ENCODE data around the gene PTGR3.

PTGR3 gene

GRCh38 chr18:75163736-75164135 lies 45.2 kb downstream of the PTGR3 start:
- no peak overlapping the region for H3K27ac ChIP-seq (ENCODE audit: insufficient read depth, low read length, poor library complexity, severe bottlenecking)
- H3K4me1 ChIP-seq (ENCODE audit: control insufficient read depth, insufficient read depth, low read length, poor library complexity, severe bottlenecking) = no peaks in the 10 kb centered on the region
- no peaks in the 10 kb centered on the region for H3K27me3 ChIP-seq (replicated peaks; ENCODE audit: control insufficient read depth, insufficient read depth, low read length, poor library complexity, severe bottlenecking)
- H3K4me3 ChIP-seq (ENCODE audit: insufficient read depth, low read depth, low read length, poor library complexity, severe bottlenecking) = no peak overlapping the region
- H3K36me3 ChIP-seq (ENCODE audit: control insufficient read depth, insufficient read depth, low read length) = no peaks in the 10 kb centered on the region
- DNase-seq = no peak
- no peaks in the 10 kb centered on the region for H3K9me3 ChIP-seq (ENCODE audit: control insufficient read depth, low read length)

GRCh38 chr18:75162978-75163377 lies 46.0 kb downstream of the PTGR3 start:
- Histone ChIP-seq H3K4me1 (ENCODE audit: control insufficient read depth, insufficient read depth, low read length, poor library complexity, severe bottlenecking) (no peaks in the 10 kb centered on the region), H3K27me3 (replicated peaks; ENCODE audit: control insufficient read depth, insufficient read depth, low read length, poor library complexity, severe bottlenecking) (no peaks in the 10 kb centered on the region), H3K27ac (ENCODE audit: insufficient read depth, low read length, poor library complexity, severe bottlenecking) (no peak overlapping the region), H3K36me3 (ENCODE audit: control insufficient read depth, insufficient read depth, low read length) (no peaks in the 10 kb centered on the region), H3K4me3 (ENCODE audit: insufficient read depth, low read depth, low read length, poor library complexity, severe bottlenecking) (no peak overlapping the region), H3K9me3 (ENCODE audit: control insufficient read depth, low read length) (no peaks in the 10 kb centered on the region)
- no peak for DNase-seq

- Histone ChIP-seq H3K27ac (ENCODE audit: insufficient read depth, low read length, poor library complexity, severe bottlenecking) (no peak overlapping the region), H3K36me3 (ENCODE audit: control insufficient read depth, insufficient read depth, low read length) (no peaks in the 10 kb centered on the region), H3K4me3 (ENCODE audit: insufficient read depth, low read depth, low read length, poor library complexity, severe bottlenecking) (no peak overlapping the region), H3K4me1 (ENCODE audit: control insufficient read depth, insufficient read depth, low read length, poor library complexity, severe bottlenecking) (no peaks in the 10 kb centered on the region), H3K9me3 (ENCODE audit: control insufficient read depth, low read length) (no peaks in the 10 kb centered on the region), H3K27me3 (replicated peaks; ENCODE audit: control insufficient read depth, insufficient read depth, low read length, poor library complexity, severe bottlenecking) (no peaks in the 10 kb centered on the region)
- DNase-seq = no peak
Observed at GRCh38 chr18:75162467-75162866, 46.5 kb downstream of the PTGR3 start.

DNA sequence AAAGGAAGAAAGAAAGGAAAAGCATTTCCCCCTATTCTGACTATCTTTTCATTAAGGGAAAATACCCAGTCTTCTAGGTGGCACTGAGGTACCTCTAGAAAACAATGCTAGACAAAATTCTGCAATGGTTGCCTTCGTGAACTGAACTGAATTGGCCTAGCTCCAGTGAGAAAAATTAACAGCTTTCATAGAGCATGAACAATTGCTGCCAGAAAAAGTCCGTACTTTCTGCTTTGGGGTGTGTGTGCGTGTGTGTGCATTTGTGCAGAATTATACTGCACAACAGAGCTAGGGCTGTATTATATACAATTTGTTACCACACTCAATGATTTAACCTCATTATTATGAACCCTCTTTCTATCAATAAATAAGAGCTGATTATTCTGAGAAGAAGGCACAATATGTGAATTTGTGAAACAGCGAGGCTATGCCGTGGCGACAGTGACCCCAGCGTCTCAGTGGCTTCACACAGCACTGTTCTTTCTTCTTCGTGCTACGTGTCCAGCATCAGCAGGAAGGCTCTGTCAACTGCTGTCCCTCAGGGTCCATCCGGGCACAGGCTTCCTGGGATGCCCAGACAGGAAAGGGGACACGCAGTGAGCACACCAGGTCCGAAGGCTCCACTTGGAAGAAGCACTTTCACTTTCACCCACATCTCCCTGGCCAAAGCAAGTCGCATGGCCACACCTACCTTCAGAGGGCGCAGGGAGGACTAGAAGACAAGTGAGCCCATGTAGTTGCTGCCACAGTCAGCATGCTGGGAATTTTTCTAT lies 47.5 kb downstream of the PTGR3 start:
- Histone ChIP-seq H3K27ac (ENCODE audit: insufficient read depth, low read length, poor library complexity, severe bottlenecking) (no peak overlapping the region), H3K27me3 (replicated peaks; ENCODE audit: control insufficient read depth, insufficient read depth, low read length, poor library complexity, severe bottlenecking) (no peaks in the 10 kb centered on the region), H3K4me1 (ENCODE audit: control insufficient read depth, insufficient read depth, low read length, poor library complexity, severe bottlenecking) (no peaks in the 10 kb centered on the region), H3K36me3 (ENCODE audit: control insufficient read depth, insufficient read depth, low read length) (no peaks in the 10 kb centered on the region), H3K4me3 (ENCODE audit: insufficient read depth, low read depth, low read length, poor library complexity, severe bottlenecking) (peak overlapping the region; percentile 67), H3K9me3 (ENCODE audit: control insufficient read depth, low read length) (no peaks in the 10 kb centered on the region)
- no peak for DNase-seq

GRCh38 chr18:75160364-75160763 lies 48.6 kb downstream of the PTGR3 start:
- DNase-seq = no peak
- Histone ChIP-seq H3K27ac (ENCODE audit: insufficient read depth, low read length, poor library complexity, severe bottlenecking) (no peak overlapping the region), H3K4me1 (ENCODE audit: control insufficient read depth, insufficient read depth, low read length, poor library complexity, severe bottlenecking) (no peaks in the 10 kb centered on the region), H3K9me3 (ENCODE audit: control insufficient read depth, low read length) (no peaks in the 10 kb centered on the region), H3K4me3 (ENCODE audit: insufficient read depth, low read depth, low read length, poor library complexity, severe bottlenecking) (no peak overlapping the region), H3K27me3 (replicated peaks; ENCODE audit: control insufficient read depth, insufficient read depth, low read length, poor library complexity, severe bottlenecking) (no peaks in the 10 kb centered on the region), H3K36me3 (ENCODE audit: control insufficient read depth, insufficient read depth, low read length) (no peaks in the 10 kb centered on the region)

DNA sequence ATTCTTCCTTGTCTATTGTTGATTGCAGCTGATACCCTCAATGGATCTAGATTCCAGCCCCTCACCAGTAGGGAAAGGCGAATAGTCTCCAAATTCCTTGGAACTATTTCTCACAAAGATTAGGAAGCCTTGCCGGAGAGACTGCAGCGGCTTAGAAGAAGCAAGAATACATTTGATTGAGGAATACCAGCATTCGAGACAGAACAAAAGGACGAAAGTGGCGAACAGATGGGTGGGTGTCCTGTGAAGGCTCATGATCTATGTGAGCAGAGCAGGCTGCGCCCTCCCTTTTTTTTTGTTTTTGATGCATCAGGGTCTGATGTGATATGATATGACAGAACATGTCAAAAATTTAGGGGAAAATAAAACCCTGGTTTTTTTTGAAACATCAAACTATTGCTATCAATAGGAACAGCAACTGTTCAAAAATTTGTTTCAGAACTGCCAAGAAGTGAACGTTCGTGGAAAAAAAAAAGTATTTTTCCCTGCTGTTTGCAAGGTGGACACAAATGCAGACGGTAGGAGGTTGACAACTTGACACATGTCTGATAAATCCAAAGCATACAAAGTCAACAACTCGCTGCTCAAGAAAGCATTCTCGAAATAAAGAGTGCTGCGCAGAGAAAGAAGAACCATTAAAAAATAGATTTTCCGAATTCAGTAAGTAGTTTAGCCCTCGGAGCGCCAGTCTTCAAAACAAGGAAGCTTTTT lies 49.1 kb downstream of the PTGR3 start:
- H3K4me3 ChIP-seq (ENCODE audit: insufficient read depth, low read depth, low read length, poor library complexity, severe bottlenecking) = no peak overlapping the region
- no peaks in the 10 kb centered on the region for H3K9me3 ChIP-seq (ENCODE audit: control insufficient read depth, low read length)
- no peaks in the 10 kb centered on the region for H3K4me1 ChIP-seq (ENCODE audit: control insufficient read depth, insufficient read depth, low read length, poor library complexity, severe bottlenecking)
- no peak overlapping the region for H3K27ac ChIP-seq (ENCODE audit: insufficient read depth, low read length, poor library complexity, severe bottlenecking)
- DNase-seq = no peak
- H3K36me3 ChIP-seq (ENCODE audit: control insufficient read depth, insufficient read depth, low read length) = no peaks in the 10 kb centered on the region
- no peaks in the 10 kb centered on the region for H3K27me3 ChIP-seq (replicated peaks; ENCODE audit: control insufficient read depth, insufficient read depth, low read length, poor library complexity, severe bottlenecking)

DNA sequence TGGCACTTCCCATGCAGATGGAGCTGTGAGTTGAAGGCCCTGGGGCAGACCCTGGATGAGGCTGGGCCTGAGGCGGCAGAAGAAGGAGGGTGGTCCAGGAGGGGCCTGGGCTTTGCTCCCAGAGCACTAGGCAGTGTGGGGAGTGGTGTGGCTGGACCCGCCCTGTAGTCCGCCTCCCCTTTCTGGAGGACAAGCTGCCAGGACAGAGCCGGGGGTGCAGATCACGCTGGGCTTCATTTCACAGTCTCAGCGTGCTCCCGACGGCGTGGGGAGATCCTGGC lies 49.8 kb downstream of the PTGR3 start:
- H3K27ac ChIP-seq (ENCODE audit: insufficient read depth, low read length, poor library complexity, severe bottlenecking) = no peak overlapping the region
- H3K36me3 ChIP-seq (ENCODE audit: control insufficient read depth, insufficient read depth, low read length) = no peaks in the 10 kb centered on the region
- no peak overlapping the region for H3K4me3 ChIP-seq (ENCODE audit: insufficient read depth, low read depth, low read length, poor library complexity, severe bottlenecking)
- no peaks in the 10 kb centered on the region for H3K4me1 ChIP-seq (ENCODE audit: control insufficient read depth, insufficient read depth, low read length, poor library complexity, severe bottlenecking)
- H3K9me3 ChIP-seq (ENCODE audit: control insufficient read depth, low read length) = no peaks in the 10 kb centered on the region
- no peaks in the 10 kb centered on the region for H3K27me3 ChIP-seq (replicated peaks; ENCODE audit: control insufficient read depth, insufficient read depth, low read length, poor library complexity, severe bottlenecking)
- no peak for DNase-seq
